HEK293 (cell line): ENCODE results near the gene CHST8.

Source experiments
- AEBP2 ChIP-seq: fragments of 450-650 bp; formaldehyde crosslinking; IDR thresholded peaks from 2 replicates; pipeline ENCODE4 v1.5.1; 2016; ENCODE audit warnings: missing biosample characterization, missing genetic modification characterization, borderline replicate concordance
- OVOL3 ChIP-seq: fragments of 450-650 bp; formaldehyde crosslinking; IDR thresholded peaks from 2 replicates; pipeline ENCODE4 v1.5.1; 2016; ENCODE audit warnings: missing biosample characterization, missing genetic modification characterization
- SP2 ChIP-seq: fragments of 450-650 bp; formaldehyde crosslinking; IDR thresholded peaks from 2 replicates; pipeline ENCODE4 v1.5.1; 2016; ENCODE audit warnings: missing biosample characterization, missing genetic modification characterization
- WT1 ChIP-seq: fragments of 450-650 bp; formaldehyde crosslinking; IDR thresholded peaks from 2 replicates; pipeline ENCODE4 v1.5.1; 2016; ENCODE audit warnings: missing biosample characterization, missing genetic modification characterization
- ZFP37 ChIP-seq: fragments of 450-650 bp; formaldehyde crosslinking; IDR thresholded peaks from 2 replicates; pipeline ENCODE4 v1.5.1; 2016; ENCODE audit warnings: missing biosample characterization, missing genetic modification characterization
- ZIC2 ChIP-seq: fragments of 450-650 bp; formaldehyde crosslinking; IDR thresholded peaks from 2 replicates; pipeline ENCODE4 v1.5.1; 2016; ENCODE audit warnings: missing biosample characterization, missing genetic modification characterization
- ZNF114 ChIP-seq: fragments of 450-650 bp; formaldehyde crosslinking; IDR thresholded peaks from 2 replicates; pipeline ENCODE4 v1.5.0; 2017; ENCODE audit warnings: missing biosample characterization, missing genetic modification characterization
- TF ChIP-seq, protein P1 (sequence below): fragments of 450-650 bp; formaldehyde crosslinking; IDR thresholded peaks from 2 replicates; pipeline ENCODE4 v1.5.1; 2016; ENCODE audit warnings: missing biosample characterization, missing genetic modification characterization

- TF ChIP-seq SP2 (no peak), OVOL3 (no peak), ZFP37 (tag by site-specific recombination) (no peak), WT1 (tag by site-specific recombination) (no peak), ZNF114 (tag by site-specific recombination) (no peak), ZIC2 (tag by site-specific recombination) (peak; percentile 95), AEBP2 (no peak)
- TF ChIP-seq, protein P1, sequence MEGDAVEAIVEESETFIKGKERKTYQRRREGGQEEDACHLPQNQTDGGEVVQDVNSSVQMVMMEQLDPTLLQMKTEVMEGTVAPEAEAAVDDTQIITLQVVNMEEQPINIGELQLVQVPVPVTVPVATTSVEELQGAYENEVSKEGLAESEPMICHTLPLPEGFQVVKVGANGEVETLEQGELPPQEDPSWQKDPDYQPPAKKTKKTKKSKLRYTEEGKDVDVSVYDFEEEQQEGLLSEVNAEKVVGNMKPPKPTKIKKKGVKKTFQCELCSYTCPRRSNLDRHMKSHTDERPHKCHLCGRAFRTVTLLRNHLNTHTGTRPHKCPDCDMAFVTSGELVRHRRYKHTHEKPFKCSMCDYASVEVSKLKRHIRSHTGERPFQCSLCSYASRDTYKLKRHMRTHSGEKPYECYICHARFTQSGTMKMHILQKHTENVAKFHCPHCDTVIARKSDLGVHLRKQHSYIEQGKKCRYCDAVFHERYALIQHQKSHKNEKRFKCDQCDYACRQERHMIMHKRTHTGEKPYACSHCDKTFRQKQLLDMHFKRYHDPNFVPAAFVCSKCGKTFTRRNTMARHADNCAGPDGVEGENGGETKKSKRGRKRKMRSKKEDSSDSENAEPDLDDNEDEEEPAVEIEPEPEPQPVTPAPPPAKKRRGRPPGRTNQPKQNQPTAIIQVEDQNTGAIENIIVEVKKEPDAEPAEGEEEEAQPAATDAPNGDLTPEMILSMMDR (tag by site-specific recombination) = no peak
Observed at GRCh38 chr19:33690378-33691029, 68.8 kb downstream of the CHST8 start.
